ENCODE results near the gene CSNK2A3.

CSNK2A3 gene

DNA sequence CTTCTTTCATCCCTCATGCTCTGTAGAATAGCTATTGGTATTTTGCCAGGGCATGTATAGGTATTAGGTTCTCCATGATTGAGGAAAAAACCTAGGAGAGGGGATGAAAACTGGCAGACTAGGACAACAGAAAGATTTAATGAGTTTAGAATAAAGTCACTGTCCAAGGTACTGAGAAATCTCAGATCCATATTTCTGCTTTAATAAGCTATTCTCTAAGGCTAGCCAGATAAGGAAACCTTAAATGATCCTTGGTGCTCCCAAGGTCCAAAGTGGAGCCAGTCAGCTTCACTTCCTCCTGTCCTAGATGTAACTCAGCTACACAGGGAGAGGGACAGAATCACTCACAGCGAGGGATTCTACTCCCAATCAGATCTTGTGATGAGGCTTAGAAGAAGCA is 13.7 kb upstream of the CSNK2A3 start:
- no peak overlapping the region for H3K9ac ChIP-seq (ENCODE audit: low read depth, low read length, poor library complexity, severe bottlenecking)
- H3K4me3 ChIP-seq (ENCODE audit: low read length, poor library complexity, severe bottlenecking), result no peak overlapping the region

GRCh38 chr11:11363674-11364073 is 10.6 kb upstream of the CSNK2A3 start:
- Histone ChIP-seq H4K20me1 (ENCODE audit: insufficient read depth, low read length, poor library complexity, severe bottlenecking) (no peaks in the 10 kb centered on the region), H3K36me3 (ENCODE audit: insufficient read depth, low read length) (no peaks in the 10 kb centered on the region), H3K9me3 (ENCODE audit: insufficient read depth, low read depth, low read length) (no peaks in the 10 kb centered on the region), H3K4me1 (ENCODE audit: insufficient read depth, low read length, poor library complexity, severe bottlenecking) (no peaks in the 10 kb centered on the region), H3K27me3 (ENCODE audit: insufficient read depth, low read length, poor library complexity, severe bottlenecking) (no peaks in the 10 kb centered on the region), H3K4me3 (ENCODE audit: low read length, poor library complexity, severe bottlenecking) (no peak overlapping the region), H2AFZ (ENCODE audit: low read length) (no peak overlapping the region), H3K79me2 (ENCODE audit: insufficient read depth, low read length) (no peaks in the 10 kb centered on the region), H3F3A (ENCODE audit: low read depth) (no peaks in the 10 kb centered on the region), H3K4me2 (ENCODE audit: low read depth, low read length, poor library complexity, severe bottlenecking) (no peak overlapping the region), H3K9ac (ENCODE audit: low read depth, low read length, poor library complexity, severe bottlenecking) (no peak overlapping the region), H3K9me2 (replicated peaks; ENCODE audit: low read depth, low read length) (no peaks in the 10 kb centered on the region)
- TF ChIP-seq CTCF (conservative IDR thresholded peaks at IDR 0.05; ENCODE audit: low read length), result no peak
- TF ChIP-seq EZH2phosphoT487 (IDR thresholded peaks at IDR 0.05; ENCODE audit: borderline replicate concordance), result no peak

More for the DNA sequence above, 13.7 kb upstream of the CSNK2A3 start:
- no peaks in the 10 kb centered on the region for H3K79me2 ChIP-seq (ENCODE audit: insufficient read depth, low read length)
- H3K36me3 ChIP-seq (ENCODE audit: insufficient read depth, low read length), result no peaks in the 10 kb centered on the region
- no peaks in the 10 kb centered on the region for H3K9me2 ChIP-seq (replicated peaks; ENCODE audit: low read depth, low read length)
- no peaks in the 10 kb centered on the region for H3K9me3 ChIP-seq (ENCODE audit: insufficient read depth, low read depth, low read length)
- no peaks in the 10 kb centered on the region for H3K4me1 ChIP-seq (ENCODE audit: insufficient read depth, low read length, poor library complexity, severe bottlenecking)
- TF ChIP-seq EZH2phosphoT487 (IDR thresholded peaks at IDR 0.05; ENCODE audit: borderline replicate concordance), result no peak
- TF ChIP-seq CTCF (conservative IDR thresholded peaks at IDR 0.05; ENCODE audit: low read length), result no peak
- no peak overlapping the region for H3K4me2 ChIP-seq (ENCODE audit: low read depth, low read length, poor library complexity, severe bottlenecking)
- H2AFZ ChIP-seq (ENCODE audit: low read length), result no peak overlapping the region
- no peaks in the 10 kb centered on the region for H4K20me1 ChIP-seq (ENCODE audit: insufficient read depth, low read length, poor library complexity, severe bottlenecking)
- H3K27me3 ChIP-seq (ENCODE audit: insufficient read depth, low read length, poor library complexity, severe bottlenecking), result no peaks in the 10 kb centered on the region
- H3F3A ChIP-seq (ENCODE audit: low read depth), result no peaks in the 10 kb centered on the region

- H3K4me3 ChIP-seq (ENCODE audit: low read length, poor library complexity, severe bottlenecking), result no peak overlapping the region
- no peak overlapping the region for H3K9ac ChIP-seq (ENCODE audit: low read depth, low read length, poor library complexity, severe bottlenecking)
- H3K4me2 ChIP-seq (ENCODE audit: low read depth, low read length, poor library complexity, severe bottlenecking), result no peak overlapping the region
- H2AFZ ChIP-seq (ENCODE audit: low read length), result no peak overlapping the region
- peaks cover 9% of the 10 kb centered on the region for H3K27me3 ChIP-seq (ENCODE audit: insufficient read depth, low read length, poor library complexity, severe bottlenecking)
- H3K79me2 ChIP-seq (ENCODE audit: insufficient read depth, low read length), result no peaks in the 10 kb centered on the region
- no peaks in the 10 kb centered on the region for H4K20me1 ChIP-seq (ENCODE audit: insufficient read depth, low read length, poor library complexity, severe bottlenecking)
- H3K4me1 ChIP-seq (ENCODE audit: insufficient read depth, low read length, poor library complexity, severe bottlenecking), result no peaks in the 10 kb centered on the region
- H3K9me3 ChIP-seq (ENCODE audit: insufficient read depth, low read depth, low read length), result no peaks in the 10 kb centered on the region
- H3K9me2 ChIP-seq (replicated peaks; ENCODE audit: low read depth, low read length), result no peaks in the 10 kb centered on the region
- no peaks in the 10 kb centered on the region for H3K36me3 ChIP-seq (ENCODE audit: insufficient read depth, low read length)
- H3F3A ChIP-seq (ENCODE audit: low read depth), result no peaks in the 10 kb centered on the region
- no peak for TF ChIP-seq EZH2phosphoT487 (IDR thresholded peaks at IDR 0.05; ENCODE audit: borderline replicate concordance)
- no peak for TF ChIP-seq CTCF (conservative IDR thresholded peaks at IDR 0.05; ENCODE audit: low read length)
Measured at GRCh38 chr11:11359611-11360010, 6.6 kb upstream of the CSNK2A3 start.

All from Loucy (cell line).